Astrocyte (in vitro differentiated cells and primary cell): ENCODE results near the gene LRRC19.

ENCODE experiments used
- CTCF ChIP-seq: IDR thresholded peaks from 2 replicates; pipeline ENCODE4 v1.5.1; 2011; ENCODE audit warnings: low read depth, mild to moderate bottlenecking, inconsistent platforms, low read length, moderate library complexity; ENCODE audit not compliant: insufficient read depth
- EZH2 ChIP-seq: IDR thresholded peaks from 2 replicates; pipeline ENCODE4 v1.6.1; 2012; ENCODE audit warnings: mild to moderate bottlenecking, low read length, inconsistent platforms; ENCODE audit not compliant: insufficient read depth

- TF ChIP-seq CTCF, result no peak
- no peak for TF ChIP-seq EZH2
Measured at GRCh38 chr9:27054125-27054524, 48.7 kb upstream of the LRRC19 start.
